RWPE2 (cell line): Measurements from ENCODE around the gene CAMK2B.
A peak's percentile ranks its signal among the peaks of the same experiment; 100 is the strongest.

ENCODE experiments used
- ATAC-seq: fragments of 200-7000 bp; cut with Tn5 transposase; 3 replicates; pipeline ENCODE4 v1.9.1; 2021; ENCODE audit warnings: low read depth
- DNase-seq: peaks from one replicate; pipeline ENCODE4 v3.0.0-alpha.2; 2020; ENCODE audit warnings: low spot score
- H3K27ac ChIP-seq: fragments of 450-650 bp; 2 replicates; pipeline ENCODE4 v1.5.1; 2017; ENCODE audit warnings: mild to moderate bottlenecking; ENCODE audit not compliant: poor library complexity, severe bottlenecking
- H3K27me3 ChIP-seq: fragments of 250-450 bp; sonication (Bioruptor Pico); 2 replicates; pipeline ENCODE4 v1.5.1; 2021; ENCODE audit warnings: mild to moderate bottlenecking, moderate library complexity; ENCODE audit not compliant: insufficient read depth, poor library complexity, severe bottlenecking
- H3K36me3 ChIP-seq: fragments of 250-450 bp; sonication (Bioruptor Pico); 2 replicates; pipeline ENCODE4 v1.5.1; 2020; ENCODE audit warnings: low read depth, mild to moderate bottlenecking, moderate library complexity
- H3K4me1 ChIP-seq: fragments of 250-450 bp; sonication (Bioruptor Pico); 2 replicates; pipeline ENCODE4 v1.5.1; 2021; ENCODE audit warnings: mild to moderate bottlenecking, moderate library complexity; ENCODE audit not compliant: insufficient read depth, poor library complexity, severe bottlenecking
- H3K4me3 ChIP-seq: fragments of 250-450 bp; sonication (Bioruptor Pico); 2 replicates; pipeline ENCODE4 v1.5.1; 2021; ENCODE audit warnings: mild to moderate bottlenecking, moderate library complexity; ENCODE audit not compliant: severe bottlenecking
- H3K9me3 ChIP-seq: fragments of 250-450 bp; sonication (Bioruptor Pico); 2 replicates; pipeline ENCODE4 v1.5.1; 2021; ENCODE audit warnings: mild to moderate bottlenecking, moderate library complexity; ENCODE audit not compliant: severe bottlenecking
- TF ChIP-seq, protein P1 (sequence below): fragments of 450-650 bp; IDR thresholded peaks from one replicate; pipeline ENCODE4 v1.5.1; 2017; ENCODE audit warnings: mild to moderate bottlenecking, moderate library complexity; ENCODE audit not compliant: poor library complexity, severe bottlenecking

Gene CAMK2B

DNA sequence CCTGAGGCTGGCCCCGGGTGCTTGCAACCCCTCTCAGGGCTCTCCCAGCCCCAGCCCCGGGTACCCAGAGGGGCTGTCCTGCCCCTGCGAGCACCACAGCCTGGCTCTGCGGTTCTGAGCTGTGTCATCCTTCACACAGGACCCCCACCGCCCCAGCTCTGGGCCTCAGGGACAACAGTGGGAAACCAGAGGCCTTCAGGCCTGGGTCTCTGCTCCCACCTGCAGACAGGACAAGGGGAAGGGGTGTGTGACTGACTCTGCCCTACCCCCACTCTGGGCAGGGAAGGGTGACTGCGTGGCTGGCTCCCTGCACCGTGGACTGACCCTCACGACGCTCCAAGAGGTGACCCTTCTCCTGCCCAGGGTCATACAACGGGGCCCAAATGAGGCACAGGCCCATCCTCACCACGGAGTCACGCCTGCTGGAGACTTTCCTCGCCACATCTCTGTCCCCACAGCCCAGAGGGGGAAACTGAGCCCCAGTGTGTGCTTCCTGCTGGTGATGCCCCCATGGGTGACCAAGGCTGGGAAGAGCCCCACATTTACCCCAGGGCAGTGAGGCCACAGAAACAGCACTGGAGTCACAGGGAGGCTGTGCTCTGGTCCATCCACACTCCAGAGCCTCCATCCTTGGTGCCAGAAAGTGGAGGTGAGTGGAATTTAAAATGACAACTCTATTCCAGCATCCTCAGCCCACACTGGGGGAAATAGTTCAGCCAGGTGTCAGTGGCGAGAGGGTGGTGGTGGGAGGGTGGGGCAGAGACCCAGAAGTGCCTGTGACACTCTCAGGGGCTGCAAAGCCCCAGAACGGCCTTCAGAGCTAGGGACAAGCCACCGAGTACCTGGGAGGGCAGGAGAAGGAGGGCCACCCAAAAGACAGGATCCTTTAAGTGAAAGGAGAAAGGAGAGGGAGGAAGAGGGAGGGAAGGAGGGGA is 13.6 kb downstream of the CAMK2B start:
- Histone ChIP-seq H3K4me1 (peaks cover 11% of the 10 kb centered on the region), H3K36me3 (no peaks in the 10 kb centered on the region), H3K27me3 (no peaks in the 10 kb centered on the region), H3K27ac (no peak overlapping the region), H3K9me3 (no peaks in the 10 kb centered on the region), H3K4me3 (no peak overlapping the region)
- DNase-seq (no peak), ATAC-seq (no peak)
- TF ChIP-seq, protein P1, sequence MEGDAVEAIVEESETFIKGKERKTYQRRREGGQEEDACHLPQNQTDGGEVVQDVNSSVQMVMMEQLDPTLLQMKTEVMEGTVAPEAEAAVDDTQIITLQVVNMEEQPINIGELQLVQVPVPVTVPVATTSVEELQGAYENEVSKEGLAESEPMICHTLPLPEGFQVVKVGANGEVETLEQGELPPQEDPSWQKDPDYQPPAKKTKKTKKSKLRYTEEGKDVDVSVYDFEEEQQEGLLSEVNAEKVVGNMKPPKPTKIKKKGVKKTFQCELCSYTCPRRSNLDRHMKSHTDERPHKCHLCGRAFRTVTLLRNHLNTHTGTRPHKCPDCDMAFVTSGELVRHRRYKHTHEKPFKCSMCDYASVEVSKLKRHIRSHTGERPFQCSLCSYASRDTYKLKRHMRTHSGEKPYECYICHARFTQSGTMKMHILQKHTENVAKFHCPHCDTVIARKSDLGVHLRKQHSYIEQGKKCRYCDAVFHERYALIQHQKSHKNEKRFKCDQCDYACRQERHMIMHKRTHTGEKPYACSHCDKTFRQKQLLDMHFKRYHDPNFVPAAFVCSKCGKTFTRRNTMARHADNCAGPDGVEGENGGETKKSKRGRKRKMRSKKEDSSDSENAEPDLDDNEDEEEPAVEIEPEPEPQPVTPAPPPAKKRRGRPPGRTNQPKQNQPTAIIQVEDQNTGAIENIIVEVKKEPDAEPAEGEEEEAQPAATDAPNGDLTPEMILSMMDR, result no peak

DNA sequence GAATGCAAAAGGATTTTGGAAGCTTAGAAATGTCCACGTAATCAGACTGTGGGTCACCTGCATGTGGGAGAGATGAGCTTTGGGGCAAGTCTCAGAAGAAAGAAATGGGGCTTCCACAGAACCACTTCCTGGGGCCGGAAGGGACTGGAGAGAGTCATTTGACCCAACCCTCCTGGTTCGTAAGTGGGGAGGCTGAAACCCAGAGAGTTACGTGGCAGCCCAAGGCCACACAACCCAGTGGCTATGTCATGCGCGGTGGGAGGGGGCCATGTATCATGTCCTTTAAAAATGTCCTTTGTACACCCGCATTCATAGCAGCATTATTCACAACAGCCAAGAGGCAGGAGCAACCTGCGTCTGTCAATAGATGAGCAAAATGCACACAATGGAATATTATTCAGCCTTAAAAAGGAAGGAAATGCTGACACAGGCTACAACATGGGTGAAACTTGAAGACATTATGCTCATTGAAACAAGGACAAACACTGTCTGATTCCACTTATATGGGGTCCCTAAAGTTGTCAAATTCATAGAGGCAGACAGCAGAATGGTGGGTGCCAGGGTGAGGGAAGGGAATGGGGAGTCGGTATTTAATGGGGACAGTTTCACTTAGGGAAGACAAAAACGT is 15.1 kb downstream of the CAMK2B start:
- TF ChIP-seq, protein P1, result no peak

DNA sequence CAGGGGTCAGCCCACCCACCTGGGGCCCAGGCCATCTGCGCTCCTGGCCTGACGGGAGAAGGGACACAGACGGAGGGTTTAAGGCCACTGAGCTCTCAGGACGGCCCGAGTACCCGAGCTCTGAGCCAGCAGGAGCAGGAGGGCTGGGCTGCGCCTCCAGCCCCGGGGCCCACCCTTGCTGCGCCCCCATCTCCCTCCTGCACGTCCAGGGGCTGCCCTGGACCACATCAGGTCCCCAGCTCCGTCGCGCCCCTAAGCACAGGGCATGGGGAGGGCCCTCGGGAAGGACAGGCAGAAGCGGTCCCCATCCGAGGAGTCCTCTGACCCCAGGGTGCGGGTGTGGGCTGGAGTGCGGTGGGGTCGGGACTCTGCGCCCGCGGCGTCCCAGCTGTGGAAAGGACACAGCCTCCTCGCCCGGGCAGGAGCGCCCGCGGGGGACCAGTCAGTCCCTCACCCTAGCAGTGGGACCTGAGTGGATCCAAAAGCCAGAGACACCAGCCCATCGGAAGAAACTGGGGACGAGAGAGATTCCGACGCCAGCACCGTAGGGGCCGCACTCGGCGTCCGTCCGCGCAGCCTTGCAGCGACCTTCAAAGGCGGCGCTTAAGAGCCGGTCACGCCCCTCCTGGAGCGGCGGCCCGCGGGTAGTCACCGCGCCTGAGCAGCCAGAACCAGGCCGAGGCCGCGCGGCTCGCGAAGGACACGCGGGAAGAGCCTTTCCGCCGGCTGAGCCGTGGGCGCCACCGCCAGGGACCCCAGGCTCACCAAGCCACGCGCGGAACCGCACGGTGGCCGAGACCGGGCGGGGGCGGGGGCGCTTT is 15.9 kb downstream of the CAMK2B start:
- TF ChIP-seq, protein P1, result no peak
- ATAC-seq (no peak), DNase-seq (no peak)
- Histone ChIP-seq H3K27me3 (no peaks in the 10 kb centered on the region), H3K4me3 (no peak overlapping the region), H3K36me3 (no peaks in the 10 kb centered on the region), H3K27ac (no peak overlapping the region), H3K9me3 (no peaks in the 10 kb centered on the region), H3K4me1 (peaks cover 11% of the 10 kb centered on the region)

More for the DNA sequence above, 15.1 kb downstream of the CAMK2B start:
- DNase-seq (no peak), ATAC-seq (no peak)
- H3K27ac ChIP-seq, result no peak overlapping the region
- H3K36me3 ChIP-seq, result no peaks in the 10 kb centered on the region
- no peak overlapping the region for H3K4me3 ChIP-seq
- H3K27me3 ChIP-seq, result no peaks in the 10 kb centered on the region
- H3K9me3 ChIP-seq, result no peaks in the 10 kb centered on the region
- H3K4me1 ChIP-seq, result peaks cover 11% of the 10 kb centered on the region

DNA sequence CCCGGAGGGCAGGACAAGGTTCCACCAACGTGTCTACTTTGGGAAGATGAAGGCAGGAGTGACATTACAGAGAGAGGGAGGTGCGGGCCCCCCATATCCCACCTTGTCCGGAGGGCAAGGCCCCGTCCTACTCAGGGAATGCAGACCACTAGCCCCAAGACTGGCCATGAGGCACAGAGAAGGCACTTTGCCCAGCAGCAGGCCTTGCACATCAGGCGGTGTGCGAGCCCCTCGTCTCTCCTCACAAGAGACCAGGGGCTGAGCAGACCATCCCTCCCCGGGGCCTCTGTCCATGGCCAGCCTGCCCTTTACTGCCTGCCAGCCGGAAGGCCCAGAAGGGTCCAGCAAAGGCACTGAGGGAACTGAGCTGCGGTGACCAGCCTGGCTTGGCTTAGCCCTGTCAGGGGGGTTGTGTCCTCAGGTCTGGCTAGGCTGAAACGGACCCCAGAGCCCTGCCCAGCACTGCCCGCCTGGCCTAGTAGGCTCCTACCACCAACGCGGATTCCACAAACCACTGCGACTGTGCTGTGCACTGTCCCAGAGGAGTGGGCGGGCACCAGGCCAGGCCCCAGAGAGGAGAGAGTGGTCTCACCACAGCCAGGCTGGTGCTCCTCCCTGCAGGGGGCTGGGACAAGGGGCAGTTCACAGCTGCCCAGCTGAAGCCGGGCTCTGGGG is 16.7 kb downstream of the CAMK2B start:
- Histone ChIP-seq H3K4me1 (peaks cover 11% of the 10 kb centered on the region), H3K27ac (peak overlapping the region; percentile 77), H3K36me3 (no peaks in the 10 kb centered on the region), H3K27me3 (no peaks in the 10 kb centered on the region), H3K9me3 (no peaks in the 10 kb centered on the region), H3K4me3 (no peak overlapping the region)
- no peak for DNase-seq
- ATAC-seq, result no peak
- TF ChIP-seq, protein P1, result no peak
